Medulla oblongata (tissue), 1 donor: ENCODE results near the gene DDX25.

Experiments used
- DNase-seq: peaks from one replicate; pipeline ENCODE4 v3.0.0-alpha.2; 2015; ENCODE audit errors: extremely low spot score

The DDX25 gene

GRCh38 chr11:125977333-125977732 lies 73.0 kb downstream of the DDX25 start:
- DNase-seq = no peak

GRCh38 chr11:125978181-125978716 lies 73.9 kb downstream of the DDX25 start:
- DNase-seq = no peak
